ENCODE results near the gene AATK. TPM values are rescaled to one million over a fixed set of nuclear protein-coding genes. Genes with fewer than 3 reads are reported as not detected.

The AATK gene
- total and polyA plus RNA-seq, 12 donors: 0.73 to 23.3 (median 9.9) TPM

MicroRNA genes within 50 kb of the gene (microRNA counts, 767-probe panel; counts per million panel counts)
- microRNA hsa-miR-1250 (0 counts per million in 2 donors), microRNA hsa-miR-338-3p (4,979 to 6,044 counts per million in 2 donors), microRNA hsa-miR-338-5p (0 counts per million in 2 donors), microRNA hsa-miR-657 (0 counts per million in 2 donors)

Small RNAs within 50 kb of the gene (microRNA-seq; reads per million reads assigned to microRNA genes)
- 0.38 to 4.3 (median 0.89) reads per million in 3 donors for gene MIR1250
- 0 reads per million in 3 donors for gene MIR3065
- 0 reads per million in 3 donors for gene MIR338
- 0 reads per million in 3 donors for gene MIR657

Small RNAs within 50 kb of the gene (small RNA-seq; reads per million reads assigned to genes)
- gene MIR1250: 0 reads per million in 2 donors
- 10.6 to 11.7 reads per million in 2 donors for gene MIR3065
- gene MIR657: 0 reads per million in 2 donors

Other genes with a start within 250 kb of the AATK start
- 10 to 100 TPM in 8 of 9 donors, 1 to 10 TPM in 1; 7.8 to 35.3 (median 25.9) TPM for gene CHMP6, start 174.4 kb downstream of the AATK start, total RNA-seq
- 10 to 100 TPM; 23.8 to 33.7 (median 24.4) TPM for gene CHMP6, start 174.4 kb downstream of the AATK start, polyA plus RNA-seq
- 10 to 100 TPM in 7 of 9 donors, 1 to 10 TPM in 2; 3.1 to 19.9 (median 14.9) TPM for gene BAIAP2, start 131.1 kb downstream of the AATK start, total RNA-seq
- gene BAIAP2, start 131.1 kb downstream of the AATK start, polyA plus RNA-seq: 10 to 100 TPM in 2 of 3 donors, 1 to 10 TPM in 1; 8.7 to 33.4 (median 12.1) TPM
- not detected for gene PVALEF, start 714 bp downstream of the AATK start, total RNA-seq
- gene PVALEF, start 714 bp downstream of the AATK start, polyA plus RNA-seq: not detected
- gene CEP131, start 56.7 kb upstream of the AATK start, total RNA-seq: 10 to 100 TPM in 3 of 9 donors, 1 to 10 TPM in 6; 2.7 to 11.4 (median 7.6) TPM
- gene CEP131, start 56.7 kb upstream of the AATK start, polyA plus RNA-seq: 10 to 100 TPM in 2 of 3 donors, under 1 TPM in 1; 0.81 to 55.8 (median 27.2) TPM
- gene TEPSIN, start 72.8 kb upstream of the AATK start, total RNA-seq: 10 to 100 TPM in 8 of 9 donors, 1 to 10 TPM in 1; 8.3 to 67.2 (median 40.3) TPM
- 100 to 1,000 TPM in 1 of 3 donors, 10 to 100 TPM in 1, 1 to 10 TPM in 1; 3.1 to 144 (median 68.1) TPM for gene TEPSIN, start 72.8 kb upstream of the AATK start, polyA plus RNA-seq
- gene NDUFAF8, start 73.1 kb upstream of the AATK start, total RNA-seq: 100 to 1,000 TPM in 1 of 9 donors, 10 to 100 TPM in 8; 25.3 to 106 (median 46.3) TPM
- 10 to 100 TPM; 38.9 to 58.1 (median 52.9) TPM for gene NDUFAF8, start 73.1 kb upstream of the AATK start, polyA plus RNA-seq
- gene SLC38A10, start 129.1 kb upstream of the AATK start, total RNA-seq: 100 to 1,000 TPM in 5 of 9 donors, 10 to 100 TPM in 4; 22.5 to 163 (median 102) TPM
- 100 to 1,000 TPM in 2 of 3 donors, 10 to 100 TPM in 1; 17.6 to 190 (median 136) TPM for gene SLC38A10, start 129.1 kb upstream of the AATK start, polyA plus RNA-seq
- gene BAHCC1, start 229.2 kb upstream of the AATK start, total RNA-seq: 10 to 100 TPM in 8 of 9 donors, 1 to 10 TPM in 1; 1.7 to 35.3 (median 18.5) TPM
- 10 to 100 TPM in 2 of 3 donors, 1 to 10 TPM in 1; 2.1 to 68.0 (median 18.2) TPM for gene BAHCC1, start 229.2 kb upstream of the AATK start, polyA plus RNA-seq

Measured in adrenal gland (tissue), 12 donors.